Activated T-helper 1 cell treated with Interleukin-2 at 50 U/mL for 16 hours (primary cell): ENCODE measurements around the gene RAPH1.

ENCODE experiments used
- DNase-seq: peaks from one replicate; pipeline ENCODE4 v3.0.0-alpha.2; 2020; ENCODE audit warnings: low read depth

RAPH1 gene

DNA sequence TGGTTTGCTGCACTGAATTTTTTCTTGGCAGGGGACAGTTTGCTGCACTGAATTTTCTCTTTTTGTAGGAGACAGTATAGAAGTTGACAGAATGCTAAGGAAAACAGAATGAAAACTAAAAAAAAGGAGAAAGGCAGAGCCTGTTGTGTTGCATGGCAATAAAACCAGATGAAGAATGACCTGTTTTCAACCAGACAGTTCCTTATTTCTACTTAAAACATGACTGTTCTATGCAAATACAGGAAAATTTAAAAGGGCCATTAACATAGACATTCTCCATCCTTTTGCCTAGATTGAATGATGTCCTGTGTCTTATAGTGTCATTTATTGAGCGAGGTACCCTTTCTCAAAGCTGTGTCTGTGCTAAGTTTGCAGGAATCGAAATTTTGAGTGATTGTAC, 173.6 kb downstream of the RAPH1 start:
- no peak for DNase-seq

DNA sequence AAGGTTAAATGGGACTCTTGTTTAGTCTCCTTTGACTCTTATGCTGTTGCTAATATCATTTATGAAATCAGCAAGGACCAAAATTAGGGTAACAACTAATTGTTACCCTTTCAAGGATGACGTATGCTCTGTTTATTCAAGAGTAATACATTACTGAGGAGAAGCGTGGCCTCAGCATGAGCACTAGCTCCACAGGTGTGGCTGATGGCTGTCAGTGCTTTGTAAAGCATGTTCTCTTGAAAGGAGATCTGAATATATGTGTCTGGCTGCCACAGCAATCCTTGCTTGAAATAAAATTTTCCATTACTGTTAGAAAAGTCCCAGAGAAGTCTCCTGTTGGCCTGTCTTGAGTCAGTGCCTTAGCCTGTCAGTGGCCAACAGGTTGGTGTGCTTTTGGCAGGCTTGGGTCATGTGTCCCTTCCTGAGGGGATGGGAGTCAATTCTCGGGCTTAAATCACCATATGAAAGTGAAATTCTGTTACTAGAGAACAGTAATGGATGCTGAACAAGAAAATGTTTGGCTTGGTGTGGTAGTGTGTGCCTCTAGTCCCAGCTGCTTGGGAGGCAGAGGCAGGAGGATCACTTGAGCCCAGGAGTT, 174.2 kb downstream of the RAPH1 start:
- no peak for DNase-seq

DNA sequence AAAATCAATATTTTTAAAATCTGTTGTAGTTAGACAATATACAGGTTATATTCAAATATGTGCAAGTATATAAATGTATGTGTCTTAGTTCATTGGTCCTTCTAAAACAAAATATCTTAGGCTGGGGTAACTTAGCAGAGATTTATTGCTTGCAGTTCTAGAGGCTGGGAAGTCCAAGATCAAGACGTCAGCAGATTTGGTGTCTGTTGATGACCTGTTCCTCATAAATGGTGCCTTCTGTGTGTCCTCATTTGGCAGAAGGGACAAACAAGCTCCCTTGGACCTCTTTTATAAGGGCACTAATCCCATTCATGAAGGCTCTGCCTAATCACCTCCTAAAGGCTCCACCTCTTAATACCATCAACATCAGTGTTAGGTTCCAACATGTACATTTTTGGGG, 175.7 kb downstream of the RAPH1 start:
- DNase-seq = no peak

DNA sequence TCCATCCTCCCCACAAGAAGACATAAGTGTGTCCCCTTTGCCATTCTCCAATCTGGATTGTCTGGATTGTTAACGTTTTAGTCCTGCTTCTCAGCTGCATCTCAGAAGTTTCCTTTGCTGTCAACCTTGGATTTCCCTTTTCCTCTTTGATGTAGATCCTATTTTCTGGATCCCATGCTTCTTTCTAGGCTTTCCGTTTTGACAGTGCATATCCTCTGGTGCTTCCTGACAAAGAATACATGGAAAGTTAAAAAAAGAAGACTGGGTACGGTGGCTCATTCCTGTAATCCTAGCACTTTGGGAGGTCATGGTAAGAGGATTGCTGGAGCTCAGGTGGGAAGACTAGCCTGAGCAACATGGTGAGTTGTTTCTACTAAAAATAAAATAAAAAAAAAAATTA, 180.1 kb downstream of the RAPH1 start:
- no peak for DNase-seq

- DNase-seq = no peak
Measured at GRCh38 chr2:203352604-203353255, 182.4 kb downstream of the RAPH1 start.

DNA sequence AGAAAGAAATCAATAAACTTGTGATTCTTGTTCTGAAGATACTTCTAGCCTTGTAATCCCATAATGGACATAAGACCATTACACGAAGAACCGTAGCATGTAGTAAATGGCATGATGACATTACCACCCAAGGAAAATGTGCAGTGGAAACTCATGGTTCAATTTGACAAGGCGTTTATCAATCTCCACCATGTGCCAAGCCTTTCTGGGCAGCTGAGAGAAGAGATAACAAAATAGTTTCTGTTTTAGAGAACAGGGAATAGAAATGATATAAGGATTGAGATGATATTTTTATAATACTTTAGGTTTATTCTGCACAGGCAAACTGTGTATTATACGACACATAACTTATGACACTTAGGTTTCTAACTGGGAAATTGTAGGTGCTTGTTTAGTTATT, 187.7 kb downstream of the RAPH1 start:
- DNase-seq = no peak

DNA sequence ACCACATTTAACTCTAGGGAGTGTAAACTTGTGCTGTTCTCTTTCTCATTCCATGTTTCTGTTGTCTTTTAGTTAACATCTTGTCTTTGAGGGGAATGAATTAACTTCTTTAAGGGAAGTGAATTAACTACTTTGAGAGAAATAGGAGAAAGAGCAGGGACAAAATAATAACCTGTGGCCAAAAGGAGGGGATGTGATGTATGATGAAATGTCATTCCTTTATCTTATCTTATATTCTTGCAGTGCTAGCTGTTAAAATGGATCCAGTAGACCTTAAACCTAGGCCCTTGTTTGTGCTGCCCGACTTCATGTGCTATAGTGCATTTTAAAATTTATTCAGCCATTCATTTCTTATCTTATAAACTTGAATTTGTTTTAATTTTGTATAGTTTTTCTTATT, 188.5 kb downstream of the RAPH1 start:
- no peak for DNase-seq

- no peak for DNase-seq
Measured at GRCh38 chr2:203344667-203345066, 190.4 kb downstream of the RAPH1 start.
